Measurements from ENCODE around the gene MAP6D1.

- TF ChIP-seq CTCF (IDR thresholded peaks at IDR 0.05) (no peak), POLR2A (IDR thresholded peaks at IDR 0.05) (no peak)
Observed at GRCh38 chr3:183807881-183808280, 17.5 kb downstream of the MAP6D1 start.

All from right lobe of liver (tissue), 4 donors.